ENCODE measurements around the gene CCL23. TPM values are rescaled to one million over a fixed set of nuclear protein-coding genes. Genes with fewer than 3 reads are reported as not detected.

Gene CCL23, protein sequence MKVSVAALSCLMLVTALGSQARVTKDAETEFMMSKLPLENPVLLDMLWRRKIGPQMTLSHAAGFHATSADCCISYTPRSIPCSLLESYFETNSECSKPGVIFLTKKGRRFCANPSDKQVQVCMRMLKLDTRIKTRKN
- total RNA-seq (under 1 TPM in 1 of 2 donors, not detected in 1; 0.28 TPM), polyA plus RNA-seq (ENCODE audit: insufficient read length in 2 of 2) (not detected)
- long read RNA-seq, donor 1 = 0 reads
- long read RNA-seq, donor 2 = 0 reads
- long read RNA-seq, donor 3 = 0 reads
- long read RNA-seq, donor 4 = 0 reads

DNA sequence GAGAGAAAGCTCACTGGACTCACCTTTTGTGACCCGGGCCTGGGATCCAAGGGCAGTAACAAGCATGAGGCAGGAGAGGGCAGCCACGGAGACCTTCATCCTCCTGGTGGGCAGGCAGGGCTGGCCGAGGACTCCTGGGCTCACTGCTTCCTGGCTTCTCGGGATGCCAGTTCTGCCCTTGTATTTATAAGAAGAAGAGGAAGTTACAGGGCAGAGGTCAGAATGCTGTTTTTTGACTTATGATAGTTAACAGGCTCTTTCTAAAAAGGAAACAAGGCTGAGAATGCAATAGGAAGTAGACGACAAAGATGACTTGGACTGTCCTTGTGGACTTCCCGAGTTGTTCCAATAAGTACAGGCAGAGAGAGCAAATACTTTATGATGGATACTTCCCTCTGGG lies at the start of gene CCL23:
Gene CCL23 (minus strand): TSS at position 174 of the 400 bp plus-strand sequence. CDS start 75 bp downstream, at position 99.
- WGBS (ENCODE audit: insufficient coverage) = 65% methylated on average over 5 of the region's 6 CpGs
- H3K9me3 ChIP-seq (ENCODE audit: control insufficient read depth, insufficient read depth, low read length) = no peaks in the 10 kb centered on the region
- no peaks in the 10 kb centered on the region for H3K36me3 ChIP-seq (ENCODE audit: control insufficient read depth, insufficient read depth, low read length)
- no peak within 1 kb of the TSS for H3K27ac ChIP-seq (ENCODE audit: low read depth, low read length)
- no peak within 1 kb of the TSS for H3K4me3 ChIP-seq (ENCODE audit: low read depth, low read length)
- H3K27me3 ChIP-seq (ENCODE audit: control insufficient read depth, insufficient read depth, low read length) = no peaks in the 10 kb centered on the region
- no peaks in the 10 kb centered on the region for H3K4me1 ChIP-seq (ENCODE audit: control insufficient read depth, insufficient read depth, low read length)
- DNase-seq (ENCODE audit: low read depth in 4 of 6, low spot score in 6 of 6) = no peak

DNA sequence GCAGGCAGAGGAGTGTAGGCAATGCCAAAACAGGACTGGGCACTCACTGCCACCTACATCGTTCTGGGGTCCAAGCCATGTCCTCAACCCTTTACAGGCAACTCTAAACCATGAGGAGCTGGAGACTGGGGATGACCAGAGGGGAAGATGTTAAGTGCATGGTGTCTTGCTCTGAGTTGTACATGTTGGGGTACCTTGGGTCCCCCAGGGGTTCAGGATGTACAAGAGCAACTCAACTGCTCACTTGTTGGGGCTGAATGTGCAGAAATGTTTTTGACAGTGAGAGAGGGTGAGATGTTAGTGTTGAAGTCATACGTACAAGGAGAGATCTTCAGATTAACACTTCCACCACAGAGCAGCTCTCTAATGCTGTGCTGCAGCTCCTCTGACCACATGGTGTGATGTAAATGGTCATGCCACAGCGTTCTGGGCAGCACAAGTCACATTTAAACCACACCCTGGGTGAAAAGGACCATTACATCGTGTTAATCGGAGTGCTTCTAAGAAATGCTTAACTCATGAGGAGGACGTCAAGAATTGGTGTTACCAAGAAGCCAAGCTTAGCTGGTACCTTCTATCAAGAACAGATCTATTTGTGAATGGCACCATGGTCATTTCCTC lies 48.7 kb upstream of the CCL23 start:
- Histone ChIP-seq H3K36me3 (ENCODE audit: control insufficient read depth, insufficient read depth, low read length) (no peaks in the 10 kb centered on the region), H3K4me1 (ENCODE audit: control insufficient read depth, insufficient read depth, low read length) (no peaks in the 10 kb centered on the region), H3K27me3 (ENCODE audit: control insufficient read depth, insufficient read depth, low read length) (no peaks in the 10 kb centered on the region), H3K27ac (ENCODE audit: low read depth, low read length) (no peak overlapping the region), H3K4me3 (ENCODE audit: low read depth, low read length) (no peak overlapping the region), H3K9me3 (ENCODE audit: control insufficient read depth, insufficient read depth, low read length) (no peaks in the 10 kb centered on the region)
- 84% methylated on average over 3 of the region's 6 CpGs for WGBS (ENCODE audit: insufficient coverage)
- DNase-seq (ENCODE audit: low read depth in 4 of 6, low spot score in 6 of 6) = no peak

DNA sequence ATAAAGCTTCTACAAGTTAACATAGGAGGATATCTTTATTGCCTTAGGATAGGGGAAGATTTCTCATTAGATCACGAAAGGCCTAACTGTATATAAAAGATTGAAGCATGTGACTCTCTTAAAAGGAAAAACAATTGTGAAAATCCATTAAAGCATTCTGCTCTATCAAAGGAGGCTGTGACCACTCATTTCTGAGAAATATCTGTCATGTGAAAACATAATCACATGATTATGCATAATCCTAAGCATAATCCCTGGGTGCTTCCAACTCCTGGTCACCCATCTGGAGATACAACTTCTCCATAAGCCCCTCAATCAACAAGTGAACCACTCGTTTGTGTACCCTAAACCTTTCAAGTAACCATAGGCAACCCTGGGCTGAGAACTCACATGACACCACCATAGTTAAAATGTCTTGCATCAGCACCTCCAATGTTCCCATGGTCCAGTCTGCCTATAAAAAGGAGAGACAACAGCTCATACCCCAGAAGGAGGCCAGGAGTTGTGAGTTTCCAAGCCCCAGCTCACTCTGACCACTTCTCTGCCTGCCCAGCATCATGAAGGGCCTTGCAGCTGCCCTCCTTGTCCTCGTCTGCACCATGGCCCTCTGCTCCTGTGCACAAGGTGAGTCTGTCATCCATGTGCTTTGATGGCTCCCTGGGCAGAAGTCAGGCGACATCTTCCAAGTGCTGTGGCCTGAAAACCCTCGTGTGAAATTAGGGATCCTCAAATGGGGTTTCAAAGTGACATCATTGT lies 46.2 kb upstream of the CCL23 start, which contains the start of gene CCL18:
Gene CCL18 (plus strand): TSS at position 487 of the 756 bp plus-strand sequence. CDS start 71 bp downstream, at position 558.
- no peak within 1 kb of the TSS for H3K27ac ChIP-seq (ENCODE audit: low read depth, low read length)

DNA sequence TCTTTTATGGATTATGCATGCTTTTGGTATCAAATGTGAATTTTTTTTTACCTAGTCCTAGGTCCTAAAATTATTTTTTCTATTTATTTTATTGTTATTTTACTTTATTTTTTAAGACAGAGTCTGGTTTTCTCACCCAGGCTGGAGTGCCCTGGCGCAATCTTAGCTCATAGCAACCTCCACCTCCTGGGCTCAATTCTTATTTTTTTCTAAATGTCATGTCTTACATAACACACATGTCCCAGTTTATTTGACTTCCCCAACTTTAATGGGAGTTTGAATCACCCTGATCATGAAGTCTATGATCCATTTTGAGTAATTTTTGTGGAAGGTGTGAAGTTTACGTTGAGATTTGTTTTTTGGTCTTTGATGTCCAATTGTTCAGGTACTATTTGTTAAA lies 43.0 kb upstream of the CCL23 start:
- no peak for DNase-seq (ENCODE audit: low read depth in 4 of 6, low spot score in 6 of 6)
- Histone ChIP-seq H3K4me1 (ENCODE audit: control insufficient read depth, insufficient read depth, low read length) (no peaks in the 10 kb centered on the region), H3K9me3 (ENCODE audit: control insufficient read depth, insufficient read depth, low read length) (no peaks in the 10 kb centered on the region), H3K4me3 (ENCODE audit: low read depth, low read length) (no peak overlapping the region), H3K27ac (ENCODE audit: low read depth, low read length) (no peak overlapping the region), H3K27me3 (ENCODE audit: control insufficient read depth, insufficient read depth, low read length) (no peaks in the 10 kb centered on the region), H3K36me3 (ENCODE audit: control insufficient read depth, insufficient read depth, low read length) (no peaks in the 10 kb centered on the region)
- no CpG with 5 or more reads among the region's 2 CpGs for WGBS (ENCODE audit: insufficient coverage)

More for the DNA sequence above, 46.2 kb upstream of the CCL23 start, which contains the start of gene CCL18:
- H3K36me3 ChIP-seq (ENCODE audit: control insufficient read depth, insufficient read depth, low read length) = no peaks in the 10 kb centered on the region
- H3K4me3 ChIP-seq (ENCODE audit: low read depth, low read length) = no peak within 1 kb of the TSS
- no peak for DNase-seq (ENCODE audit: low read depth in 4 of 6, low spot score in 6 of 6)
- H3K9me3 ChIP-seq (ENCODE audit: control insufficient read depth, insufficient read depth, low read length) = no peaks in the 10 kb centered on the region
- H3K27me3 ChIP-seq (ENCODE audit: control insufficient read depth, insufficient read depth, low read length) = no peaks in the 10 kb centered on the region
- 64% methylated on average over 4 of the region's 5 CpGs for WGBS (ENCODE audit: insufficient coverage)
- no peaks in the 10 kb centered on the region for H3K4me1 ChIP-seq (ENCODE audit: control insufficient read depth, insufficient read depth, low read length)

DNA sequence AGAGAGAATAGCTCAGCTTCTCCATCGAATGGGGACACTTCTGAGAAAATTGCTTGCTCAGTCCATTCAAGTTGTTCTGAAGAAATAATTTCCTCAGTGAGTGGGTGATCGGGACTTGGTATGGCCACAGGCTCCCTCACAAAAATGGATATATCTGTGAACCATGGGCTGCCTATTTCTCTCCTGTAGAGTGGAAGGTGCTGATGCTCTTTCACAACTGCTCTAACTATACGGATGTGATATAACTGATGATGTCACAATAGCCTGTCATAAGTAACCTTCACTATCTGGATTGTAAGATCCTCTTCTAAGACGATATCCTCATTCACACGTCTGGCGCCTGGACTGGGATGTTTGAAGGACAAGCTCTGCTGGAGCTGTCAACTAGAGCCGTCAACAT lies 41.6 kb upstream of the CCL23 start:
- WGBS (ENCODE audit: insufficient coverage) = 92% methylated on average over 3 of the region's 7 CpGs
- no peaks in the 10 kb centered on the region for H3K36me3 ChIP-seq (ENCODE audit: control insufficient read depth, insufficient read depth, low read length)
- no peaks in the 10 kb centered on the region for H3K27me3 ChIP-seq (ENCODE audit: control insufficient read depth, insufficient read depth, low read length)
- no peaks in the 10 kb centered on the region for H3K9me3 ChIP-seq (ENCODE audit: control insufficient read depth, insufficient read depth, low read length)
- no peaks in the 10 kb centered on the region for H3K4me1 ChIP-seq (ENCODE audit: control insufficient read depth, insufficient read depth, low read length)
- no peak overlapping the region for H3K4me3 ChIP-seq (ENCODE audit: low read depth, low read length)
- no peak overlapping the region for H3K27ac ChIP-seq (ENCODE audit: low read depth, low read length)
- no peak for DNase-seq (ENCODE audit: low read depth in 4 of 6, low spot score in 6 of 6)

DNA sequence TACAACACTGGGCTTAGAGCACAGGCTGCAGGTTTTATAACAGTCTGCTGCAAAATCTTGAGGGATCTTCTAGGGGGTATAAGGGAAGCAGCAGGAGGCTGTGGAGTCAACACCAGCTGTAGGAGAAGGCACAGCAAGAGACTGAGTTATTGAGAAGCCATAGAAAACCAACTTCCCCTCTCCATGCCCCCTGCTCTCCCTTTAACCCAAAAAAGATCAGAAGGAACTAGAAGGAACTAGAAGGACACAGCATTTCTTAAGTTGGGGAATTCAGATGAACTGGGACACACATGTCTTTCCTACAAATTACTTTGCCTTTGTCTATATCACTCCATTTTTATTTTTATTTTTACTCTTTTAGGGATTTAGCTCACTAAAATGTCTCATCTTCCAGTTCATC lies 40.1 kb upstream of the CCL23 start:
- no peak for DNase-seq (ENCODE audit: low read depth in 4 of 6, low spot score in 6 of 6)
- H3K36me3 ChIP-seq (ENCODE audit: control insufficient read depth, insufficient read depth, low read length) = no peaks in the 10 kb centered on the region
- H3K4me3 ChIP-seq (ENCODE audit: low read depth, low read length) = no peak overlapping the region
- H3K27me3 ChIP-seq (ENCODE audit: control insufficient read depth, insufficient read depth, low read length) = no peaks in the 10 kb centered on the region
- no peaks in the 10 kb centered on the region for H3K4me1 ChIP-seq (ENCODE audit: control insufficient read depth, insufficient read depth, low read length)
- H3K9me3 ChIP-seq (ENCODE audit: control insufficient read depth, insufficient read depth, low read length) = no peaks in the 10 kb centered on the region
- H3K27ac ChIP-seq (ENCODE audit: low read depth, low read length) = no peak overlapping the region

DNA sequence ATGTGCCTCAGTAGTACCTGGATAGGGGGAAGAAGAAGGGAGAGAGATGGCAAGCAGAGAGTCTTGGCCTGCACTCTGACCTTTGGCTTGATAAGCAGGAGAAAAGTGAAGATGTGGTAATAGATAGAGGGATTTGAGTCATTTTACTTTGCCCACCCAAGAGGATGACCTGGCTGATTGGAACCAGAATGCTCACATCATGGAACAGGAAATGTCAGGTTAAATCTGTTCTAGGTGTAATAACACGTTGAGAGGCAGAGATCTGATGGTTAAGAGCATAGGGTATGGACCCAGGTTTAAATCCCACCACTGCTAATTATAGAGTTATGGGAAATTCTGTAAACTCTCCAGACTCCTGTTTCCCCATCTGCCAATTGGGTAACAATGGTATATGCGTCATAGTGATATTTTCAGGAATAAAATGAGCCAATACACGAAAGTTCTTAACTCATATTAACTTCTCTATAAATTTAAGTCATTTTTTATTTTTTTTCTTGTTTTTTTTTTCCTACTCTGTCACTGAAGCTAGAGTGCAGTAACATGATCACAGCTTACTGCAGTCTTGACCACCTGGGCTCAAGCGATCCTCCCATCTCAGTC lies 38.2 kb upstream of the CCL23 start:
- Histone ChIP-seq H3K4me1 (ENCODE audit: control insufficient read depth, insufficient read depth, low read length) (no peaks in the 10 kb centered on the region), H3K27me3 (ENCODE audit: control insufficient read depth, insufficient read depth, low read length) (no peaks in the 10 kb centered on the region), H3K9me3 (ENCODE audit: control insufficient read depth, insufficient read depth, low read length) (no peaks in the 10 kb centered on the region), H3K27ac (ENCODE audit: low read depth, low read length) (no peak overlapping the region), H3K36me3 (ENCODE audit: control insufficient read depth, insufficient read depth, low read length) (no peaks in the 10 kb centered on the region), H3K4me3 (ENCODE audit: low read depth, low read length) (no peak overlapping the region)
- DNase-seq (ENCODE audit: low read depth in 4 of 6, low spot score in 6 of 6) = no peak
- WGBS (ENCODE audit: insufficient coverage) = 100% methylated on average over 1 of the region's 4 CpGs

DNA sequence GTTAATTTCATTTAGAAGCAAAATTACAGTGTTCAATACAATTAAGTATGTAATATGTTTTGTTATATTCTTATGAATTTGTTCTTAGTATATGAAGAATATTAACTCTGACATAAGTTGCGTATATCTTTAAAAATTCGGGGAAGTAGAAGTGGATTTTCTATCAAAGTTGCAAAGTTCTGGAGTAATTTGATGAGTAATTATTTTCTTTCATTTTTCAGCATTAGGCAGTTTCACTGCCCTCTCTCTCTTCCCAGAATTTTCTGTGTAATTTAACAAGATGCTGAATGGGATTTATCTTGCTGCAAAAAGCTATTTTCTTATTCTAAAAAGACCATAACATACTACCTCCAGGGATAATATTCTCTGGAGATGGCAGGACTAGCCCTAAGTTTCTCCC lies 37.4 kb upstream of the CCL23 start:
- H3K4me1 ChIP-seq (ENCODE audit: control insufficient read depth, insufficient read depth, low read length) = no peaks in the 10 kb centered on the region
- H3K27me3 ChIP-seq (ENCODE audit: control insufficient read depth, insufficient read depth, low read length) = no peaks in the 10 kb centered on the region
- H3K4me3 ChIP-seq (ENCODE audit: low read depth, low read length) = no peak overlapping the region
- no peaks in the 10 kb centered on the region for H3K9me3 ChIP-seq (ENCODE audit: control insufficient read depth, insufficient read depth, low read length)
- no peak for DNase-seq (ENCODE audit: low read depth in 4 of 6, low spot score in 6 of 6)
- H3K27ac ChIP-seq (ENCODE audit: low read depth, low read length) = no peak overlapping the region
- no peaks in the 10 kb centered on the region for H3K36me3 ChIP-seq (ENCODE audit: control insufficient read depth, insufficient read depth, low read length)
- WGBS (ENCODE audit: insufficient coverage) = no CpG with 5 or more reads among the region's 2 CpGs

DNA sequence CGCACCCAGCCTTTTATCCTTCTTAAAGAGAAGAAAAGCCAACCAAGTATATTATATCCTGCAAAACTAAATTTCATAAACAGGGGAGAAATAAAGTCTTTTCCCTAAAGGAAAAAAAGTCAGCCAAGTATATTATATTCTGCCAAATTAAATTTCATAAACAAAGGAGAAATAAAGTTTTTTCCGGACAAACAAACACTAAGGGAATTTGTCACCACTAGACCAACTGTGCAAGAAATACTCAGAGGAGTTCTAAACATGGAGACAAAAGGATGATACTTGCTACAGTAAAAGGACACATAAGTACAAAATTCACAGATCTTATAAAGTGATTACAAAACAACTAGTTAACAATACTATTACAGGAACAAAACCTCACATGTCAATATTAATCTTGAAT lies 31.9 kb upstream of the CCL23 start:
- H3K9me3 ChIP-seq (ENCODE audit: control insufficient read depth, insufficient read depth, low read length) = no peaks in the 10 kb centered on the region
- H3K36me3 ChIP-seq (ENCODE audit: control insufficient read depth, insufficient read depth, low read length) = no peaks in the 10 kb centered on the region
- WGBS (ENCODE audit: insufficient coverage) = no CpG with 5 or more reads among the region's 2 CpGs
- no peaks in the 10 kb centered on the region for H3K27me3 ChIP-seq (ENCODE audit: control insufficient read depth, insufficient read depth, low read length)
- H3K27ac ChIP-seq (ENCODE audit: low read depth, low read length) = no peak overlapping the region
- H3K4me1 ChIP-seq (ENCODE audit: control insufficient read depth, insufficient read depth, low read length) = no peaks in the 10 kb centered on the region
- no peak for DNase-seq (ENCODE audit: low read depth in 4 of 6, low spot score in 6 of 6)
- H3K4me3 ChIP-seq (ENCODE audit: low read depth, low read length) = no peak overlapping the region

Data from spinal cord (tissue), 10 donors.